GM23338 (cell line): ENCODE data around the gene PIGU. TPM values are rescaled to one million over a fixed set of nuclear protein-coding genes. Genes with fewer than 3 reads are reported as not detected.

Source experiments
- CREB1 ChIP-seq: fragments of 250-450 bp; sonication (Bioruptor Pico); IDR thresholded peaks from 2 replicates; pipeline ENCODE4 v1.5.0; 2020; ENCODE audit warnings: low read depth, mild to moderate bottlenecking, moderate library complexity
- CTCF ChIP-seq, 2 experiments: fragments of 200-600 bp in 1 of 2; sonication (generic) in 1 of 2; conservative IDR thresholded peaks; 2 replicates each; pipeline versions ENCODE4 v1.5.1 to v1.6.1; 2016 to 2017; ENCODE audit warnings: antibody characterized with exemption in 2 of 2, low read depth in 2 of 2, mild to moderate bottlenecking in 2 of 2, moderate library complexity in 1 of 2
- ETS1 ChIP-seq: IDR thresholded peaks from 2 replicates; pipeline ENCODE4 v1.6.1; 2016; ENCODE audit warnings: antibody characterized with exemption
- EZH2 ChIP-seq: fragments of 200-600 bp; sonication (generic); IDR thresholded peaks from one replicate; pipeline ENCODE4 v1.8.0; 2017; ENCODE audit warnings: antibody characterized with exemption, mild to moderate bottlenecking, low read depth; ENCODE audit not compliant: unreplicated experiment
- JUNB ChIP-seq: IDR thresholded peaks from one replicate; pipeline ENCODE4 v1.6.1; 2016; ENCODE audit warnings: antibody characterized with exemption; ENCODE audit not compliant: unreplicated experiment
- POLR2AphosphoS5 ChIP-seq: IDR thresholded peaks from 2 replicates; pipeline ENCODE4 v1.6.1; 2016; ENCODE audit warnings: antibody characterized with exemption, low read depth
- ZNF114 ChIP-seq: fragments of 250-450 bp; sonication (Bioruptor Pico); IDR thresholded peaks from 2 replicates; pipeline ENCODE4 v1.5.0; 2020; ENCODE audit warnings: mild to moderate bottlenecking, moderate library complexity
- ZNF331 ChIP-seq: fragments of 250-450 bp; sonication (Bioruptor Pico); IDR thresholded peaks from 2 replicates; pipeline ENCODE4 v1.5.0; 2020; ENCODE audit warnings: low read depth, mild to moderate bottlenecking, moderate library complexity
- ZNF462 ChIP-seq: fragments of 250-450 bp; sonication (Bioruptor Pico); IDR thresholded peaks from 2 replicates; pipeline ENCODE4 v1.5.0; 2020; ENCODE audit warnings: mild to moderate bottlenecking, moderate library complexity
- polyA plus RNA-seq: library from polyadenylated mRNA; unstranded; fragments of >200 nt; fragmentation: Nextera tagmentation; extraction: Ambion mirVana; gene quantifications from 2 replicates; pipeline ENCODE4 v1.2.1, GENCODE V29; 2016
- total RNA-seq: library from RNA; depleted of rRNA; stranded (reverse); fragments of >200 nt; shearing (Covaris generic); gene quantifications from 2 replicates; pipeline ENCODE4 v1.2.3, GENCODE V29; 2014
- TF ChIP-seq, protein P1 (sequence below): IDR thresholded peaks from one replicate; pipeline ENCODE4 v1.6.1; 2018; ENCODE audit warnings: antibody characterized with exemption; ENCODE audit not compliant: unreplicated experiment

The PIGU gene
- total and polyA plus RNA-seq, 2 experiments from 2014 or later, result 24.3 to 28.9 TPM

DNA sequence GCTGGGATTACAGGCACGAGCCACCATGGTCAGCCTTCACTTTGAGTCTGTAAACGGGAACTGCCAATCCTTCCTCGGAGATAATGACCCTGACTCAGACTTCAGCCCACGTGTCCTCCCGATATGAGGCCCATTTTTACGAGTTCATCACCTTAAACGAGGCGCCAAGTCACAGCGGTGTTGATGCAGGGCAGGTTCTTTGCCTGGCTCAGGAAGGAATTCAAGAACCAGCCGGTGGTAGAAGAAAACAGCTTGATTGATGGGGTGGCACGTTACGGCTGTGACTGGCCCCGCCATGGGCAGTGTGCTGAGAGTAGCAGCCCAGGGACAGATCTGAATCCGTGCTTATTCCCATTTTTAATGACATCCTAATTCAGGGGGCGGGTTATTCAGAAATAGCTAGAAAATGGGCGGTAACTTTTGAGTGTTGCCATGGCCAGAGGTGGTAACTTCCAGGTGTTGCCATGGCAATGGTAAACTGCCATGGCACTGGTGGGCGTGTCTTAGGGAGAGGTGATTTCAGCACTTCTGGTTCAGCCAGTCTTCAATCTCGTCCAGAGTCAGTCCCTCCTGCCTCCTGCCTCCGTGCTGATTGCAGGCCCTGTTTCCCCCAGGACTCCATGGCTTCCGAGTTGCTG lies 127.5 kb downstream of the PIGU start (continued):
- no peak for TF ChIP-seq ZNF462 (CRISPR knock-in tag)
- no peak for TF ChIP-seq CTCF (conservative IDR thresholded peaks at IDR 0.05; ENCODE audit: low read depth in 2 of 2)
- TF ChIP-seq ZNF331, result no peak
- no peak for TF ChIP-seq POLR2AphosphoS5
- TF ChIP-seq, protein P1, sequence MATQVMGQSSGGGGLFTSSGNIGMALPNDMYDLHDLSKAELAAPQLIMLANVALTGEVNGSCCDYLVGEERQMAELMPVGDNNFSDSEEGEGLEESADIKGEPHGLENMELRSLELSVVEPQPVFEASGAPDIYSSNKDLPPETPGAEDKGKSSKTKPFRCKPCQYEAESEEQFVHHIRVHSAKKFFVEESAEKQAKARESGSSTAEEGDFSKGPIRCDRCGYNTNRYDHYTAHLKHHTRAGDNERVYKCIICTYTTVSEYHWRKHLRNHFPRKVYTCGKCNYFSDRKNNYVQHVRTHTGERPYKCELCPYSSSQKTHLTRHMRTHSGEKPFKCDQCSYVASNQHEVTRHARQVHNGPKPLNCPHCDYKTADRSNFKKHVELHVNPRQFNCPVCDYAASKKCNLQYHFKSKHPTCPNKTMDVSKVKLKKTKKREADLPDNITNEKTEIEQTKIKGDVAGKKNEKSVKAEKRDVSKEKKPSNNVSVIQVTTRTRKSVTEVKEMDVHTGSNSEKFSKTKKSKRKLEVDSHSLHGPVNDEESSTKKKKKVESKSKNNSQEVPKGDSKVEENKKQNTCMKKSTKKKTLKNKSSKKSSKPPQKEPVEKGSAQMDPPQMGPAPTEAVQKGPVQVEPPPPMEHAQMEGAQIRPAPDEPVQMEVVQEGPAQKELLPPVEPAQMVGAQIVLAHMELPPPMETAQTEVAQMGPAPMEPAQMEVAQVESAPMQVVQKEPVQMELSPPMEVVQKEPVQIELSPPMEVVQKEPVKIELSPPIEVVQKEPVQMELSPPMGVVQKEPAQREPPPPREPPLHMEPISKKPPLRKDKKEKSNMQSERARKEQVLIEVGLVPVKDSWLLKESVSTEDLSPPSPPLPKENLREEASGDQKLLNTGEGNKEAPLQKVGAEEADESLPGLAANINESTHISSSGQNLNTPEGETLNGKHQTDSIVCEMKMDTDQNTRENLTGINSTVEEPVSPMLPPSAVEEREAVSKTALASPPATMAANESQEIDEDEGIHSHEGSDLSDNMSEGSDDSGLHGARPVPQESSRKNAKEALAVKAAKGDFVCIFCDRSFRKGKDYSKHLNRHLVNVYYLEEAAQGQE, result no peak
- TF ChIP-seq ZNF114 (CRISPR knock-in tag), result no peak
- no peak for TF ChIP-seq CREB1 (CRISPR knock-in tag)
- no peak for TF ChIP-seq JUNB
- TF ChIP-seq EZH2, result no peak
- TF ChIP-seq ETS1, result no peak
